Progenitor cell of endocrine pancreas (in vitro differentiated cells): Measurements from ENCODE around the gene GNB1L. TPM values are rescaled to one million over a fixed set of nuclear protein-coding genes. Genes with fewer than 3 reads are reported as not detected.

Experiments used
- DNase-seq: peaks from one replicate; pipeline ENCODE4 v3.0.0; 2021; ENCODE audit warnings: low spot score; ENCODE audit not compliant: unreplicated experiment
- H3K27ac Mint-ChIP-seq: 2 replicates; pipeline ENCODE4 v1.8.0; 2021; ENCODE audit warnings: mild to moderate bottlenecking, moderate library complexity, mixed read lengths
- H3K27me3 Mint-ChIP-seq: 2 replicates; pipeline ENCODE4 v1.8.0; 2021; ENCODE audit warnings: mixed read lengths
- H3K36me3 Mint-ChIP-seq: 2 replicates; pipeline ENCODE4 v1.8.0; 2022; ENCODE audit warnings: mixed read lengths; ENCODE audit not compliant: insufficient read depth
- H3K4me1 Mint-ChIP-seq: 2 replicates; pipeline ENCODE4 v1.8.0; 2021; ENCODE audit warnings: low read depth, mixed read lengths
- H3K4me3 Mint-ChIP-seq: 2 replicates; pipeline ENCODE4 v1.8.0; 2021; ENCODE audit warnings: low read depth, mild to moderate bottlenecking, moderate library complexity, mixed read lengths
- H3K9me3 Mint-ChIP-seq: 2 replicates; pipeline ENCODE4 v1.8.0; 2021; ENCODE audit warnings: low read depth, mixed read lengths
- total RNA-seq: library from RNA; stranded (reverse); gene quantifications from 2 replicates; pipeline ENCODE4 v1.2.1, GENCODE V29; 2021
- TF ChIP-seq, protein P1 (sequence below): fragments of 200-600 bp; sonication (generic); IDR thresholded peaks from one replicate; pipeline ENCODE4 v1.5.0; 2021; ENCODE audit warnings: antibody characterized with exemption, mild to moderate bottlenecking; ENCODE audit not compliant: unreplicated experiment

Gene GNB1L
- total RNA-seq, 1 donor from 2014 or later = 9.9 TPM

DNA sequence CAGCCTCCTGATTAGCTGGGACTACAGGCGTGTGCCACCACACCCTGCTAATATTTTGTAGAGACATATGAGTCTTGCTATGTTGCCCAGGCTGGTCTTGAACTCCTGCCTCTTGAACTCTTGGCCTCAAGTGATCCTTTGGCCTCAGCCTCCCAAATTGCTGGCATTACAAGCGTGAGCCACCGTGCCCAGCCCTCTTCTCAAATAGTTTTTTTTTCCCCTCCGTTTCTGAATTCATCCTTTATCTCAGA lies 82.3 kb downstream of the GNB1L start:
- H3K36me3 Mint-ChIP-seq = no peaks in the 10 kb centered on the region

DNA sequence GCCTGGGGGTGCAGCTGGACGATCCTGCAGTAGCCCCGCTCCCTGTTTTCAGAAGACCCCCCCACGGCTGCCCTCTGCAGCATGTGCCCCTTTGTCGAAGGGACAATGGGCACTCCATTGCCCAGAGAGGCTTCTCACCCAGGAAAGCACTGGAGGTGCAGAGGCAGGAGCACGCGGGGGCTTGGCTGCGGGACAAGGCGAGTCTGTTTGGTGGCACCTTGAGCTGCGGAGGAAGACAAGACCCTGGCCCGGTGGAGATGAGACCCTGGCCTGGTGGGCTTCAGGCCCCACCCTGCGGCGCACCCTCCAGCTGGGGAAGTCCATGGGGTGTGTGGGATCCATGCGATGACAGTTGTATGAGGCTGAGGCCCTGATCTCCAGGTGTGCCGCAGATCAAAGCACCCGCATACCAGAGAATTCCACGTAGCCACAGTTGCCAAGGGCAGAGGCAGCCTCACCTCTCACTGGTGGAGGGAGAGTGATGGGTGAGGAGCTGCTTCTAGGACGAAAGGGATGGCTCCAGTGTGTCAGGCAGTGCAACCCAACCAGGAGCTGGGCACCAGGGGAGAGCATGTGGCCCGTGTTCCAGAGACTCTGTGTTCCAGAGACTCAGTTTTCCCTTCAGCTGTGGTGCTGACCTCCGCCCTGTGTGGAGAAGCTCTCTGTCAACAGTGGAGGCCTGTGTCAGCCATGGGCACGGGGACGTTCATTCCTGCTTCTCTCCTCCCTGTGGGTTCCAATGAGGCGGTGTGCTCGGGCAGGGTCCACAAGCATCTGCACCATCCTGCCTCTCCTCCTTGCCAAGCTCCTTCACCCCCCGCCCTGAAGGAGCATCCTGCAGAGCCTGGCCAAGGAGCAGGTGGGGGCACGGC lies 84.1 kb downstream of the GNB1L start:
- Mint-ChIP-seq H3K4me1 (peaks cover 7% of the 10 kb centered on the region), H3K27me3 (peaks cover 70% of the 10 kb centered on the region), H3K4me3 (no peak overlapping the region), H3K36me3 (no peaks in the 10 kb centered on the region), H3K27ac (no peak overlapping the region), H3K9me3 (no peaks in the 10 kb centered on the region)
- TF ChIP-seq, protein P1, sequence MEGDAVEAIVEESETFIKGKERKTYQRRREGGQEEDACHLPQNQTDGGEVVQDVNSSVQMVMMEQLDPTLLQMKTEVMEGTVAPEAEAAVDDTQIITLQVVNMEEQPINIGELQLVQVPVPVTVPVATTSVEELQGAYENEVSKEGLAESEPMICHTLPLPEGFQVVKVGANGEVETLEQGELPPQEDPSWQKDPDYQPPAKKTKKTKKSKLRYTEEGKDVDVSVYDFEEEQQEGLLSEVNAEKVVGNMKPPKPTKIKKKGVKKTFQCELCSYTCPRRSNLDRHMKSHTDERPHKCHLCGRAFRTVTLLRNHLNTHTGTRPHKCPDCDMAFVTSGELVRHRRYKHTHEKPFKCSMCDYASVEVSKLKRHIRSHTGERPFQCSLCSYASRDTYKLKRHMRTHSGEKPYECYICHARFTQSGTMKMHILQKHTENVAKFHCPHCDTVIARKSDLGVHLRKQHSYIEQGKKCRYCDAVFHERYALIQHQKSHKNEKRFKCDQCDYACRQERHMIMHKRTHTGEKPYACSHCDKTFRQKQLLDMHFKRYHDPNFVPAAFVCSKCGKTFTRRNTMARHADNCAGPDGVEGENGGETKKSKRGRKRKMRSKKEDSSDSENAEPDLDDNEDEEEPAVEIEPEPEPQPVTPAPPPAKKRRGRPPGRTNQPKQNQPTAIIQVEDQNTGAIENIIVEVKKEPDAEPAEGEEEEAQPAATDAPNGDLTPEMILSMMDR = no peak
- DNase-seq = no peak

More for the DNA sequence above, 82.3 kb downstream of the GNB1L start:
- DNase-seq = no peak
- no peaks in the 10 kb centered on the region for H3K9me3 Mint-ChIP-seq
- peaks cover 6% of the 10 kb centered on the region for H3K4me1 Mint-ChIP-seq
- no peak overlapping the region for H3K27ac Mint-ChIP-seq
- H3K4me3 Mint-ChIP-seq = no peak overlapping the region
- peaks cover 68% of the 10 kb centered on the region for H3K27me3 Mint-ChIP-seq
- TF ChIP-seq, protein P1 = no peak

DNA sequence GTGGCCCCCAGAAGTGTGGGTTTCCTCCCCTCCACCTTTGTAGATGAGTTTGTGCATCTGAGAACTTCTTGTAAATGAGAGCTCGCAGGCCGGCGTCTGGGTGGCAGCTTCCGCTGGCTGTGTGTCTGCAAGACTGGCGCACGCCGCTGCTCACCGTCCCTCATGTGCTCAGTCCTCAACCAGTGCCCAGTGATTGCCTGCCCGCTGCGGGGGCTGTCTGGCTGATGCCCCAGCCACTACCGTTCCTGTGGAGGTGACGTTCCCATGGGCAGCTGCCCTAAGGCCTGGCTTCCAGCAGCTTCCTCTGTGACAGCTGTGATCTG lies 85.3 kb downstream of the GNB1L start:
- peaks cover 11% of the 10 kb centered on the region for H3K4me1 Mint-ChIP-seq
- no peaks in the 10 kb centered on the region for H3K9me3 Mint-ChIP-seq
- no peak overlapping the region for H3K4me3 Mint-ChIP-seq
- H3K27ac Mint-ChIP-seq = no peak overlapping the region
- H3K36me3 Mint-ChIP-seq = peaks cover 1% of the 10 kb centered on the region
- DNase-seq = no peak
- peaks cover 79% of the 10 kb centered on the region for H3K27me3 Mint-ChIP-seq
- TF ChIP-seq, protein P1 = no peak

DNA sequence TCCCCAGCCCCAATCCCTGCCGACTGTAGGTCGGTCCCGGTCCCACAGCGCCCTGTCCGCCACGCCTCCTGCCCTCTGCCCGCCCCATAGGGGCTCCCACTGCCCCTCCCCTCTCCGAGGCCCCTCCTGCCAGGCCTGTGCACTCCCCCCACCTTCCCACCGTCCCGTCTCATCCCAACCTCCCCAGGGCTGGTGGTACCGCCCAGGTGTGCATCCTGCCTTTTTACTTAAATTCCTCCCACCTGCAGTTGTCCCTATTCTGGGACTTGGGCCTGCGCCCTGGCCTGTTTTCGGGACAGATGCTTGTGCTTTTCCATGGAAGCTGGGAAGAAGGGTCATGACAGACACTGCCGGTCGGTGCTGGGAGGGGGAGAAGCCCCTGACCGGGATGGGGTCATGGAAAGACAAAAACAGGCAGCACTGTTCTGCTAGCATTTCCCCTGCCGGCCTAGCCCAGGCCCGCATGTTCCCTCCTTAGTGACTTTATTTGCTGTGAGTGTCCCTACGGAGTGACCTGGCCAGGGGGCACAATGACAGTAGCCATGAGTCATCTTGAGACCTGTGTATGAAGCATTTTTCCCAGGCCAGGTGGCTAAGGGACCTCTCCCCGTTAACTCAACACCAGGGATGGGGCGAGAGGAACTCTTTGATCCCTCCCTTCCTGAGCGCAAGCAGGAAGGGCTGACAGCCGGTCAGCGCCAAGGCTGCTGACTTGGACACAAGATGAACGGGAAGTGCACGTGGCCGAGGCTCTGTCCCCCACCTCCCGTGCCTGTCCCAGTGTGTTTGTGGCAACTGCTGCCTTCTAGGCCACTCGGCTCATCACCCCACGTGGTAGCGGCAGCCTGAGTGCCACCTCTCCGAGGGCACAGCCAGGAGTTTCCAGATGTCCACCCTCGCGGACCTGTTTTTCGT lies 87.0 kb downstream of the GNB1L start:
- peaks cover 1% of the 10 kb centered on the region for H3K36me3 Mint-ChIP-seq
- peaks cover 73% of the 10 kb centered on the region for H3K27me3 Mint-ChIP-seq
- H3K4me1 Mint-ChIP-seq = peaks cover 6% of the 10 kb centered on the region
- no peaks in the 10 kb centered on the region for H3K9me3 Mint-ChIP-seq
- peak overlapping the region; percentile 18 for H3K27ac Mint-ChIP-seq
- TF ChIP-seq, protein P1 = no peak
- no peak for DNase-seq
- H3K4me3 Mint-ChIP-seq = no peak overlapping the region

DNA sequence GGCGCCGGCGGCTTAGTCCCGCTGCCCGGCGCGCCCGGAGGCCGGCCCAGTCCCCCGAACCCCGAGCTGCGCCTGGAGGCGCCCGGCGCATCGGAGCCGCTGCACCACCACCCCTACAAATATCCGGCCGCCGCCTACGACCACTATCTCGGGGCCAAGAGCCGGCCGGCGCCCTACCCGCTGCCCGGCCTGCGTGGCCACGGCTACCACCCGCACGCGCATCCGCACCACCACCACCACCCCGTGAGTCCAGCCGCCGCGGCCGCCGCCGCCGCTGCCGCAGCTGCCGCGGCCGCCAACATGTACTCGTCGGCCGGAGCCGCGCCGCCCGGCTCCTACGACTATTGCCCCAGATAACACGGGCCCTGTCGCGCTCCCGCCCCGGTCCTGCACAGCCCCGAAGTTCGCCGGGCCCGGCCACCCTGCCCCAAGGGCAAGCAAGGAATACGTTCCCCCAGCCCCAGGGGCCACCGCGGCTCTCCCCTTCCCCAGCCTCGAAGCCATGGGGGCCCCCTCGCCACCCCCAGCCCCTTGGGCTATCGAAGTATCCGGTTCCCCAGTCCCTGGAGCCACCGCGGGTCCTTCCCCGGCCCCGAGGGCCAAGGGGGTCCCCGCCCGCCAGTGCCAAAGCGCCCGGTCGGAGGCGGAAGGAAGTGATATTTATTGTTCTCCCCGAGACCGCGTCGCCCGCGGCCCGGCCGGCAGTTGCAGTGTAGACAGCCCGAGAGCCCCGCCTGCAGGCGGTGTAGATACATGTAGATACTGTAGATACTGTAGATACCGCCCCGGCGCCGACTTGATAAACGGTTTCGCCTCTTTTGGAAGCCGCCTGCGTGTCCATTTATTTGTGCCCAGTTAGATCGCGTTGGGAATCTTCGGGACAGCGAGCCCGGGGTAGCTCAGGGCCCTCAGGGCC lies 87.9 kb downstream of the GNB1L start:
- H3K4me3 Mint-ChIP-seq = no peak overlapping the region
- H3K36me3 Mint-ChIP-seq = peaks cover 1% of the 10 kb centered on the region

More for the DNA sequence above, 87.9 kb downstream of the GNB1L start:
- TF ChIP-seq, protein P1 = peak; percentile 35
- Mint-ChIP-seq H3K27ac (no peak overlapping the region), H3K9me3 (no peaks in the 10 kb centered on the region), H3K27me3 (peaks cover 72% of the 10 kb centered on the region), H3K4me1 (peaks cover 5% of the 10 kb centered on the region)
- DNase-seq = no peak
